Measurements from ENCODE around the gene C6orf132.

Gene C6orf132

DNA sequence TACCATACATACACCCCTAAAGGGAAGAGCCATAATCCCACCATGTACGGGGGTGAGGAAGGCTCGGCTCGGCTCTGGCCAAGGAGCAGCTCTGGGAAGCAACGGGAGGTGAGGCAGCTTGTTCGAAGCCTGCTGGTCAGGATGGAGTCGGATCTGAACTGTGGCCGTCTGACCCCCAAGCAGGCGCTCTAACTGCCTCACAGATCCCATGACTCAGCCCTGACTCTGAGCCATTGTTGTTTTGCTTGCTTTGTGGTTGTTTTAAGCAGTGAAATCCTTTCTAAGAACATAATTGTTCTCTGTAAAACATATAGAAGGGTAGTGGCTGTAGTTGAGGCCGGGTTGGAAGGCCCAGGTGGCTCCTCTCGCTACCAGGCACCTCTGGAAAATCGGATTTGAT lies 10.9 kb downstream of the C6orf132 start:
- DNase-seq, result no peak

DNA sequence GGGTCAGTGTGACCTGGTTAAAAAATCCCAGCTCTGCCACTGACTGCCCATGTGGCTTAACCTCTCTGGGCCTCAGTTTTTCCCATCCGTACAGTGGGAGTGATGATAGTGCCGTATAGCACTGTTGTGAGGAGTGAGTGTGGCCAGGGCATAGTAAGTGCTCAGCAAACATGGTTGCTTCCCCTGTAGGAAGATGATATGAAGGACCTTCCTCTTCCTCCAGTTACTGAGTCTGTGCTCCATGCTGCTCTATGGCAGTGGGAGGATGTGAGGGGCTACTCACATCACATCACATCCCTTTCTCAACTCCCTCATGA lies 13.1 kb downstream of the C6orf132 start:
- no peak for DNase-seq

DNA sequence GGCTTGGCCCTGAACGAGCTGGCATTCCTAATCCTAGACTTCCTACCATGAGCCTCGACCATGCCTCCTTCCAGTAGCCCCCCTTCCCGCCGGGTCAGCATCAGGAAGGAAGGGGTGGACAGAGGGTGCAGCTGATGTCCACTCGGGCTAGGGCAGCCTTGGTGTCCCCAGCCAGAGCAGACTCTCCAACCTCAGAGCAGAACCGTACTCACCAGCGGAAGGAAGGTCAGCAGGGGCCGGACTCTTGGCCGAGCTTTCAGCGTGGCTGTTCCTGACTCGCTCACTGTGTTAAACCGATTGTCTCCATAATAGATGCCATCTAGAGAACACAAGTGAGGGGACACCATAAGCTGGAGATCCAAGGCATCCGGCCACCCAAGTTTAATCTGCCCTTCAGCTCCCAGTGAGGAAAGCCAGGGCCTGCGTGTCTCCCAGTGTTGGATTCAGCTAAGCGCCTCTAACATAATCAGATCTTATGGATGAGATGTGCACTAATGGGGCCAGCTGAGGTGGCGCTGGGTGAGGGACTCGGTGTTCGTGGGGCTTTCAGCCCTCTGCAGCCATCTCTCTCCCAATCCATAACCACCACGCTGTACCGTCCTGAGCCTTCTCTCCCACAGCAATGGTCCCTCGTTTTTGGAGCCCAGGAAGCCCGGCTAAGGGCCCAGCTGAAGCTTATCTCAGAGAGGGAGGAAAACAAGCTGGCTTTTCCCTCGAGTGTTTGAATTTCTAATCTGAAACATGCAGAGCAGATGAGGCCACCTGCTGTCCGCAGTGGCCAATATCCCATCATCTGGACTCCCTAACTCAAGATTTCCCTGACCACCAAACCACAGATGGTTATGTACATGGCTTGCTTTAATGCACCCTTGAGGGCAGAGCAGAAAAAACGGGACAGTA lies 13.7 kb downstream of the C6orf132 start:
- DNase-seq, result no peak

DNA sequence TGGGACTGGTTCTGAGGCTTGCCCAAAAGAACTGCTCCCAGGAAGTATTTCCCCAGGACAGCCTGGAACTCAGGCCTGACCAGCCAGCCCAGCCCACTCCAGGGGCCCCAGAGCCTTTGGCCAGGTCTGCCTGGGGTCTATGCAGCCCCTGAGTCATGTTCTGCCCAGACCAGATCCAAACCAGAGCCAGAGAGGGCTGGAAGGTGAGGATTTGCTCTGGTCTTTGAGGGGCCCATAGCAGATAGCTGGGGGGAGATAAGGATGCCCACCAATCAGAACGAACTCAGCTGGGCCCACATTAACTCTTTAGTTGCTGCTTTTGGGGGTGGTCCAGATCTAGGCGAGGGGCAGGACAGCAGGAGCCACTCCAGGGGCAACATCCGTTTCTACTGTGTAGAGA lies 16.8 kb downstream of the C6orf132 start:
- DNase-seq, result no peak

DNA sequence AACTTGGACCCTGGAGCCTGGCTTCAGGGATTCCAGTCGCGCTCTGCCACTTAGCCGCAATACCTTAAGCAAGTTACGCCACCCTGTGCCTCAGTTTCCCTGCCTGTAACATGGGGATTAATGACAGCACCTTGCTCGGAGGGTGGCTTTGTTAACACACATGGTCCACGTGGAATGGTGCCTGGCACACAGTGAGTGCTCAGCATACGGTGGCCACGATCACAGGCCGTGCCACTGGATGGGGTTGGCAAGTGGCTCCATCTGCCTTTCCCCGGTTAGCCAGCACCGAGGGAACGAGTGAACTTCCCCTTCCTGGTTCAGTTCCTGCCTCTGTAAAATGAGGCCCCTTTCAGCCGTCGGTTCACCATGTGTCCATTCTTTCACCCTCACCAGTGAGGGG lies 17.2 kb downstream of the C6orf132 start:
- DNase-seq, result no peak

DNA sequence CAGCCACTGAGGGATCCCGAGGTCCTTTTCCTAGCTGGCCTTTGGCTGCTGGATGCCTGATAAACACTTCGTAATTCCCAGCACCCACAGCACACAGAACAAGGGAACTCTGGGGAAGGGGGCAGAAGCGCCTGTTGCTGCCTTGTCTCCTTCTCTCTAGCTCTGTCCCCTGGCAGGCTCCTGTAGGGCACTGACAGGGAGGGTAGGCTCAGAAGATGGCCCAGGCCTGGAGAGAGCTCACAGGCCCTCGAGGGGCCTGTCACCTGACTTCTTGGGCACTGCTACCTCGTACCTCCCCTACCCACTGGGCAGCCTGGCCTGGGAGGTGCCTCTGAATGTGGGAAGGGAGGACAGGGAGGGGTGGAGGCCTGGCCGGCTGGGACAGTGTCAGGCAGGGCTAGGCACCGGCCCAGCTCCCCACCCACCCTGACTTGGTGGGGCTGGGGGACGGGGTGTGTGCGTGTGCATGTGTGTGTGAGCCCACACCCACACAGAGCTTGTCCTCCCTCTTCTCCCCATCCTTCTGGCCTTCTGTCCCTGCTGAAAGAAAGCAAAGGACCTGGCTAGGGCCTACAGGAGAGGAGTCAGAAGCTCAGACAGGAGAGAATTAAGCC lies 18.1 kb downstream of the C6orf132 start:
- no peak for DNase-seq

DNA sequence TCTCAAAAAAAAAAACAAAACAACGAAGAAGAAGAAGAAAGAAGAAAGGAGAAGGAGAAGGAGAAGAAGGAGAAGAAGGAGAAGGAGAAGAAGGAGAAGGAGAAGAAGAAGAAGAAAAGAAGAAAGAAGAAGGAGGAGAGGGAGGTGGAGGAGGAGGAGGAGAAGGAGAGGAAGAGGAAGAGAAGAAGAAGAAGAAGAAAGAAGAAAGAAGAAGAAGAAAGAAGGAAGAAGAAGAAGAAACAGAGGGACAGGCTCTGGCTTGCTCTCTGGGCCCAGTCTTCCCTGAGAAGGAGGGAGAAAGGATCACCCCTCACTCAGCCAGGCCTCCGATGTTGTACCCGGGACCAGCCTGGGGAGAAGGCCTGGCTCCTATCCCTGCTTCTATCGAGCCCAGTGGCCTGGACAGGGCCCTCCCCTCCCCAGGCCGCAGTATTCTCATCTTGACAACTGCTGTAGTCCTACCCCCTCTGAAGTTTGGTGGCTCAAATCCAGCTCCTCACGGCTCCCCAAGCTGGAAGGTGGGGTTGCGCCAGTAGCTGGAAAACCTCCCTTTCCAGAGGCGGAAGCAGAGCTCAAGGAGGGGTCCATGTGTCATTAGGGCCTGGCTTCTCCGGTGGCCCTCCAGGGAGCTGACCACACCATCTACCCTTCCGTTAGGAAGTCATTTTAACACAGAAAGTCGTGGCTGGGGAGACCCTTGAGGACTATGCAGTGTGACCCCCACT lies 18.9 kb downstream of the C6orf132 start:
- no peak for DNase-seq

DNA sequence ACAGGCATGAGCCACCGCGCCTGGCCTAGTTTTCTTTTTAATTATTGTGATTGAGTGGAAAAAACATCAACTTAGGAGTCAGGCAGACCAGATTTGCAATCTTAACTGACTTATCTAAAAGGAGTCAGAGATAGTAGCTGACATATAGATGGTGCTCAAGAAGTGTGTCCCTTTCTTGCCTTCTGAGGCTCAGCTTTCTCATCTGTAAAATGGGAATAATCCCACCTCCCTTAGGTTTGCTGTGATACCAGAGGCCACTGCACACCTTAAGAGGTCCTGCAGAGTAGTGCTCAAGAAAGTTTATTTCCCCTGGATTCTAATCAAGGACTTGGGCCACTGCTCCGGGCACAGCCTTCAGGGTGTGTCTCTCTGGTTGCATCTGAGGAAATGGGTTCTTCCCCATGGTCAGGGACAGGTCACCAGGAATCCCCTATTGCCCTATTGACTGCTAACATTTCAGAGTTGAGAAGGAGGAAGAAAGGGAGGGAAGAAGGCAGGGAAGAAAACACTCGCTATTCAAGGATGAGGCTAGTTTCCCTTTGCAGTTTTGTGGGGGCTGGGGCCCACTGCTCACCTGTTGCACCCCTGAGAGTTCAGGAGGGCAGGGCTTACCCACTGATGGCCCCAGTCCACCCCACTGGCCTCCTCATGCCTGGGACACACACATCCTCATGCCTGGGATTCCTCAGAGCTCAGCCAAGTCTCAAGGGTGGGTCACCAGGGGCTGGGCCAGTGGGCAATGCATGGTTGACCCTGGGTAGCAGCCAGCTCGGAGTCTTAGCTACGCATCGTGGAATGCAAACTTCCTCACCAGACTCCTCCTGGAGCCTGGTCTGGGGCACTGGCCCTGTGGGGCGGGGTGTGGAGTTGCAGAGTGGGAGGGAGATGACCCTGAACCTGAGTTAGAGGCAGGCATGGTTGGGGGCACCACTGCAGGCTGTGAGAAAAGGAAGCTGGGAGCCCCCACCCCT lies 21.2 kb downstream of the C6orf132 start:
- no peak for DNase-seq

DNA sequence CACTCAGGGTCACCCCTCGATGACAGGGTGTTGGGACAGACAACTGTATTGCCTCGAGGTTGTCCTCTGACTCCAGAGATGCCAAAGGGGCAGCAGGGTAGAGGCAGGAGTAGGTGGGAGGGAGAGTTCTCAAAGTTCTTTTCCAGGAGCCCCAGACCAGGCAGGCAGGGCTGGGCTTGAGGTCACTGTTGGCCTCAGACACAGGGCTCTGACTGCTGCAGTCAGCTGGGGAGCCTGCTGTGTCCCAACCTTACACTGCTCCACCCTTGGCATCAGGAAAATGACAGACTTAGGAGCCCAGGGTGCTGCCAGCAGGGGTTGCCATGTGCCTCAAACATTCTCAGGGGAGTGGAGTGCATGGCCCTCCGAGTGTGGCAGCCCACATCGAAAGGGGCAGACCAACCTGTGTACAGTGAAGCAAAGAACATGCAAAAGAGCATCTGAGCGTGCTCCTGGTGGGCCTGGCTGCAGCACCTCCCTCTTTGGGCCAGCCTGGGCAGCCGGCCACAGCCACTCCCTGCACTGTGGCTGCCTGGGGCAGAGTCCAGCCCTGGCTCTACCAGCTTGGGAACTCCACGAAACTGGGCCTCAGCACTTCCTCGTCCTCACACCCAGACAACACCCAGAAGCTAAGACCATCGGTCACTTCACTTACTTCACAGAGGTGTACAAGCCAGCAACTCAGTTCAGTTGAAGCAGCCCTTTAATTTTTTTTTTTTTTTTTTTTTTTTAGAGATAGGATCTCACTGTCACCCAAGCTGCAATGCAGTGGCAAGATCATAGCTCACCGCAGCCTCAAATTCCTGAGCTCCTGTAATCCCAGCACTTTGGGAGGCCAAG lies 24.0 kb downstream of the C6orf132 start:
- no peak for DNase-seq

DNA sequence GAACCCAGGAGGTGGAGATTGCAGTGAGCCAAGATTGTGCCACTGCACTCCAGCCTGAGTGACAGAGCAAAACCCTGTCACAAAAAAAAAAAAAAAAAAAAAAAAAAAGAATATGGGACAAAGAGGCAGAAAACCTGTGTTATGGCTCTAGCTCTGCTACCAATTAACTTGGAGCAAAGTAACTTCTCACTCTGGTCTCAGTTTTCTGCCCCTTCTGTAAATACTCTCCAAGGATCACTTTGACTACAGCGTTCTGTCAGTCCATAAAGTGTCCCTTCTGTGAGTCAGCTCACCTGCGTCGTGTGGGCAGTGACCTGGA lies 24.6 kb downstream of the C6orf132 start:
- no peak for DNase-seq

DNA sequence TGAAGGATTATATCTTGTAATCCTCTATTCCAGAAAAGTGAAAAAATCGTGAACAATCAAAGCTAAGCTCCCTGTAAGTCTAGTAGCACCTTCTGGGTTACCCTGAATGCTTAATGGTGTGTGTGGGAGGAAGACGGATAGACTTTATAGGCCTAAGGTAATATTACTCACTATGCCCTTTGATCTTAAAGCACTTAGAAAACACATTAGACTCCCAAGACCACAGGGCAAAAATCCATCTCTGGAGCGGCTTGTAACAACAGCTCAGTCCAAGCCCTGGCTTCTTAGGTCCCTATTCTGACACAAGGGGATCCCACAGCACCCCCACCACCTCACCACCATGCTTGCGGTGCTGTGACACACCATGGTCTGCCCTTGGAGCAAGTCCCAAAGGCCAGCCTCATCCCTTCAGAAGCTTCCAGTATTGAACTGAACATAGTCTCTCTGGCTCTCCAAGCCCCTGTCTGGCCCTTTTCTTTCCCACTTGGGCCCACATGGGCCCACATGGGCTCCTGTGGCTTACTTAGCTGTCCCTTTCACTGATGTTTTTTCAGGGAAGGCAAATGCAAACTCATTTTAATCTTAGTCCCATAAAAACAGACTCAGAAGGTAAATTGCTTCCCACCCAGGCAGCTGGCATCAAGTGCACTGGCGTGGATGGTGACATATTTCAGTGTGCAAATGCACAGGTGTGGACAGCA lies 28.3 kb downstream of the C6orf132 start:
- DNase-seq, result no peak

DNA sequence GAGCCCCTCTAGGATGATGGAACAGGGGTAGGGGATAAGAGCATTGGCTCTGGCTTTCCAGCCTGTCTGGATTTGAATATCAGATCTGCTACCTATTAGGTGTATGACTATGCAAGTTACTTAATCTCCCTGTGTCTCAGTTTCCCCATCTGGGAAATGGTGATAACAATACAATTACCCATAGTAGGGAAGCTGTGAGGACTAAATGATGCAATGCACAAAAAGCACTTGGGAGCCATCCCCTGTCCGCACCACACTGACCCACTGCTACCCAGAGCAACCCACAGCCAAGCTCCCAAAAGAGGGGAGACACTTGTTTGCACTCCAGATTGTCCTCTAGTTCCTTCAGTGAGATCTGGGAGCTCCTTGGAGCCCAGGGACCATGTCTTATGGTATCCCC lies 30.1 kb downstream of the C6orf132 start:
- DNase-seq, result no peak

DNA sequence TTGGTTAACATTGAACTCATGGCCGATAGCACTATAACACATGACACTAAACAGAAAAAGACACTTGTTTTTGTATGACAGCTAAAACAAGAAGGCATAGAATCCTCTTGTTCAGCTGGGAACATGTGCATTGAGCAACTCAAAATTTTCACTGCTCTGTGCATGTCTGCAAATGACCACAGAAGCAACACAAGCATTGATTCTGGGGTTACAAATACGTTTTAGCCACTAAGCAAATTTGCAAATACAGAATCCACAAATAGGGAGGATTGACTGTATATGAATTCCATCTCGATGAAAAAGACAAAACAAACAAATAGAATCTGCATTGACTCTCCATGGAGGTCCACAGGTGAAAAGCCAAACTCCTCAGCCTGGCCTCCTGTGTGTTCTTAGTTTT lies 31.7 kb downstream of the C6orf132 start:
- no peak for DNase-seq

DNA sequence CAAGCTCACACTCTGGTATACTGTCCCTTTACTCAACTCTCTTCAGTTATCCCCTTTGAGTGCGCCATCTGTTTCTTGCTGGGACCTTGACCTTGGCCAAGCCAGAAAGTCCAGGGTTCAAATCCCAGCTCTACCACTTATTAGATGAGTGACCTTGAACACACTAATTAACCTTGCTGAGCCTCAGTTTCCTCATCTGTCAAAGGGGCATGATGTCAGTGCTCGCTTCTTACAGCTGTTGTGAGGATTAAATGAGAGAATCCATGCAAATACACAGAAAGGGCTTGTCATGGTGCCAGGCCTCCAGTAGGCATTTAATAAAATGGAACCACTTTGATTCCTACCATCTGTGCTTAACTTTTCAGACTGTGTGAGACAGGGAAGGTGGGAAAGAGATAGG lies 34.3 kb downstream of the C6orf132 start:
- DNase-seq, result no peak

DNA sequence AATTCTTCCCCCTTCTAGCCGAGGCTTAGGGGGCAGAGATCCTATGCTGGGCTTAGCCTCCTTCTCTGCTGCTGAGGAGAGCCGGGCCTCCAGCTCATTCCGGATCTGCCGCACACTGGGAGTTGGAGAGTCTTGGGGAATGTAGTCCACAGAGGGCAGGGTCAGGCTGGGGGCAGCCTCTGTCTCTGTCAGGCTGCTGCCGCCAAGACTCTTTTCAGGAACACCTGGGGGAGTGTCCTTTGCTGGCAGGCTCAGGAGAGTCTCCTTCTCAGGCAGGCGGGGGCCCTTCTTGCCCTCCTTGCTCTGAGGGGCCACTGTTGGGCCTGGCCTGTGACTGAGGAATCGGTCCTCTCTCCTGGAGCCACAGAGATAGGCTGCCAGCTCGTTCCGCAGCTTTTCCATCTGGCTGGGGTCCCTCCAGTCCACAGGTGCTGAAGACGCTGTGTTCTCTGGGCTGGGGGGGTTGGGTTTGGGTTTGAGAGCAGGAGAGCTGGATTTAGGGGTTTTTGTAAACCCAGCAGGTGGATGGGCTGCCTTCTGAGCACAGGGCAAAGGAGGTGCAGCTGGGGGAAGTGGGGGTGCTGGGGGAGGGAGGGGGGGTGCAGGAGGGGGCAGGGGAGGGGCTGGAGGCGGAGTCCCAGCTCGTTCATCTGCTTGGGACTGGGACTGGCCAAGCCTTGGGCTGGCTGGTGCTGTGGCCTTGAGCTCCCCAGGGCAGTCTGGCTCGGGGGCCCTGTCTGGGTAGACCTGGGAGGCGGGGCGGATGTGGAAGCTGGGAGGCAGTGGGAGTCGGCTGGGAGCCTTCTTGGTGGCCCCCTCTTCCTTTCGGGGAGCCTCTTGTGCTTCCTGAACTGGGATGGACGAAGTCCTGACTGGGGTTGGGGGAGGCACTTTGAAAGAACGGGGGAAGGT lies 36.1 kb downstream of the C6orf132 start:
- DNase-seq, result no peak

DNA sequence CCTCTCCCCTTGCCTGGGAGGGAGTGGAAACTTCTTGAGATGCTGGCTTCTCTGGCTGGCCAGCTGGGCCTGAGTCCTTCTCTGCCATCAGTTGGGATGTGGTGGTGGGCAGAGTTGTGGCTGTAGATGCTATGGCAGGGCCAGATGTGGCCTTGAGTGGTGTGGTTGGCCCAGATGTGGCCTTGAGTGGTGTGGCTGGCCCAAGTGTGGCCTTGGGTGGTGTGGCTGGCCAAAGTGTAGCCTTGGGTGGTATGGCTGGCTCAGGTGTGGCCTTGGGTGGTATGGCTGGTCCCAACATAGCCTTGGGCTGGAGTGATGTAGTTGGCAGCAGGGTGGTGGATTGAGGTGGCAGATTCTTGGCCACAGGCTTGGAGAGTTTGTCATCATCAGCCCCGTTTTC lies 36.7 kb downstream of the C6orf132 start:
- no peak for DNase-seq

DNA sequence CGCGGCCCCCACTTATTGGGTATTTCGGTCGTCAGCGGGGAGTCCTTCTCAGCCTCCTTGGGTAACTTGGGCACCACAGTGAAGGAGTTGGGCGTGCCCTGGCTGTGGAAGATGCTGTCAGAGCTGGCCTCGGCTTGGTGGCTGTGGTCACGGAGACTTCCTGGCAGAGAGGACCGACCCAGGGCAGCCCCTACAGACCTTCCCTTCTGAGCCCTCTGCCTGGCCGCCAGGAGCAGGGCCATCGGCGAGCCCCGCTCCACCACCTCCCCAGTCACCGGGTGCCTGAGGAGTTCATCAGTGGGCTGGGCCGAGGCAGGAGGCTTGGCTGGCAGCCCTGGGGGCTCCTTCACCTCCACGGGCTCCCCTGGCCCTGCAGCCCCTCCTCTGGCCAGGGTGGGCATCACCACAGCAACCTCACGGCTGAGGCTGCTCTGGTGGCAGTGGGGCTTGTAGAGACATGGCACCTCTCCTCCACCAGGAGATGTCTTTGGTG lies 37.2 kb downstream of the C6orf132 start:
- DNase-seq, result no peak

DNA sequence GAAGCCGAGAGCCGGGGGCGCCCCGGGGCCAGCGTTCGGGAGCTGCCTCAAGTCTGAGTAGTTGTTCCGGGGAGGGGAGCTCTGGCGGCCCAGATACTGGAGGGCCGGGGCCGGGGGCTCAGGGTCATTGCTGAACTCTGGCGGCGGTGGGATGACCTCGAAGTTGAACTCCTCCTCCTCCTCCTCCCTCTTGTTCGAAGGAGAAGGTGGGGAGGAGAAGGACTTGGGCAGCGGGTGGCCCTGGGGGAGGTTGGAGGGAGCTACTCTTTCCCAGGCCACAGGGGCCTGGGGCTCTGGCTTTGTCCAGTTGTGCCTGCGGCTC lies 37.7 kb downstream of the C6orf132 start:
- DNase-seq, result peak; percentile 33 to 52

DNA sequence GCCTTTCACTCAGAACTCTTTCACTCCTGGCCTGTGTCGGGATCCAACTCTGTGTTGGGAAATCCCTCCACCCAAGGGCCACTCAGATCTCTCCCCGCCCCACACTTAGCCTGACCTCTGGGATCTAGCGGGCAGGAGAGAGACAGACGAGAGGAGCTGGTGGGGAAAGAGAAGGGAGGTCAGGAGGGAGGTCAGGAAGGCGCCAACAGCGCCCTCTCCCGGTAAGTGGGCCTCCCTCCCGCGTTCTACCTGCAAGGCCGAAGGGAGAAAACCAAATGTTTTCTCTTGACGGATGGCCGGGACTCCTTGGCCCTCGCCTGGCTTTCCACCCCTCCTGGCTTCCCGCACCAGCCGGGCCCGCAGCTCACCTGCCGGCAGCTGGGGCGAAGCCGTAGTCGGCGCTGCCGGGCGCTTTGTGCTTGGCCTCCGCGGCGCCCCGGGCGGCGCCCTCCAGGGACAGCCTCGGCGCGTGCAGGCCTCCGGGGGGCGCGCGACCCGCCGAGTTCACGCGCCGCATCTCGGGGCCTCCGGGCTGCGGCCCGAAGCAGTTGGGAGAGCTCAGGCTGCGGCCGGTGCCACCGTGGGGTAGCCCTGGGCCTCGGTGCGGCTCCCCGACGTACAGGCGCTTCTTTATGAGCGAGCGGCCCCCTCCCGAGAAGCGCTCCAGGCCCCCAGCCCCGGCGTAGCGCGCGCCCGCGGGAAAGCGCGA lies 38.2 kb downstream of the C6orf132 start:
- DNase-seq, result peak; percentile 80 to 84

DNA sequence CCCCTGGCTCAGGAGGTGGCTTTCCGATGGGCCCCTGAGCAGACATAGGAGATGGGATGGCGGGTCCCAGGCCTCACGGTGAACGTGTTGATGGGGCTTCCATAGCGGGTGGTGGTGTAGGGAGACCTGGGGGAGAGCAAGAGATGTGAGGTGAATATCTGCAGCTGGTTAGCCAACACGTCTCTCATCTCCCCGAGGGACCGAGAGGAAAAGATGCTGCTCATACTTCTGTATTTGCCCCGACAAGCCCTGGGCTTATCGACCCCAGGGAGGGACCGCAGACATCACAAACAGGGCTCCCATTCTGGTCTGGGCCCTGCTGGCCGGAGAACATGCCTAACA lies 38.7 kb downstream of the C6orf132 start:
- DNase-seq, result no peak

Measured in Kasumi-1 (cell line).